Smooth muscle cell (in vitro differentiated cells): ENCODE data around the gene SLC44A2. TPM values are rescaled to one million over a fixed set of nuclear protein-coding genes. Genes with fewer than 3 reads are reported as not detected.

Source experiments
- DNase-seq: peaks from one replicate; lab custom pipeline; 2025; ENCODE audit not compliant: unreplicated experiment; lab: John Stamatoyannopoulos, UW
- H2AFZ ChIP-seq: fragments of 200-600 bp; sonication (generic); 2 replicates; pipeline ENCODE4 v1.6.0; 2016; ENCODE audit warnings: antibody characterized with exemption, low read depth, mild to moderate bottlenecking
- H3F3A ChIP-seq: fragments of 200-600 bp; sonication (generic); 2 replicates; pipeline ENCODE4 v1.6.0; 2017; ENCODE audit warnings: antibody characterized with exemption, low read depth
- H3K27ac ChIP-seq: fragments of 200-600 bp; sonication (generic); 2 replicates; pipeline ENCODE4 v1.5.1; 2016; ENCODE audit warnings: low read depth, mild to moderate bottlenecking
- H3K27me3 ChIP-seq: fragments of 200-600 bp; sonication (generic); 2 replicates; pipeline ENCODE4 v1.6.1; 2016; ENCODE audit warnings: low read depth, mild to moderate bottlenecking
- H3K36me3 ChIP-seq: fragments of 200-600 bp; sonication (generic); 2 replicates; pipeline ENCODE4 v1.5.1; 2016; ENCODE audit warnings: low read depth
- H3K4me1 ChIP-seq: fragments of 200-600 bp; sonication (generic); 2 replicates; pipeline ENCODE4 v1.5.1; 2016; ENCODE audit warnings: low read depth
- H3K4me2 ChIP-seq: fragments of 200-600 bp; sonication (generic); 2 replicates; pipeline ENCODE4 v1.6.0; 2016; ENCODE audit warnings: mild to moderate bottlenecking
- H3K4me3 ChIP-seq: fragments of 200-600 bp; sonication (generic); 2 replicates; pipeline ENCODE4 v1.5.1; 2016; ENCODE audit warnings: mild to moderate bottlenecking
- H3K79me2 ChIP-seq: fragments of 200-600 bp; sonication (generic); 2 replicates; pipeline ENCODE4 v1.6.0; 2016; ENCODE audit warnings: low read depth, mild to moderate bottlenecking
- H3K9ac ChIP-seq: fragments of 200-600 bp; sonication (generic); 2 replicates; pipeline ENCODE4 v1.6.0; 2016; ENCODE audit warnings: low read depth
- H3K9me3 ChIP-seq: fragments of 200-600 bp; sonication (generic); replicated peaks from 2 replicates; pipeline ENCODE4 v1.5.1; 2016; ENCODE audit warnings: low read depth
- H4K20me1 ChIP-seq: fragments of 200-600 bp; sonication (generic); 2 replicates; pipeline ENCODE4 v1.6.0; 2016; ENCODE audit warnings: low read depth
- CTCF ChIP-seq: fragments of 200-600 bp; sonication (generic); IDR thresholded peaks from 2 replicates; pipeline ENCODE4 v1.5.1; 2017; ENCODE audit warnings: borderline replicate concordance, mild to moderate bottlenecking, antibody characterized with exemption; ENCODE audit not compliant: insufficient read depth, poor library complexity, severe bottlenecking
- WGBS: methylation state at CpG from one replicate; pipeline ENCODE4 v1.1.7; 2016; ENCODE audit warnings: low lambda C conversion rate; 5-methylcytosine and 5-hydroxymethylcytosine counted together
- polyA plus RNA-seq: library from polyadenylated mRNA; unstranded; fragments of >200 nt; fragmentation: Nextera tagmentation; extraction: Ambion mirVana; gene quantifications from 2 replicates; pipeline ENCODE4 v1.2.1, GENCODE V29; 2016
- total RNA-seq: library from RNA; depleted of rRNA; stranded (reverse); fragments of >200 nt; gene quantifications from 2 replicates; pipeline ENCODE4 v1.2.3, GENCODE V29; 2014

Gene SLC44A2
- total and polyA plus RNA-seq, 2 experiments from 2014 or later = 79.5 to 123 TPM

- no peaks in the 10 kb centered on the region for H3K9me3 ChIP-seq
- H3K4me3 ChIP-seq = peak overlapping the region; percentile 99
- no peak for TF ChIP-seq CTCF
- peak overlapping the region; percentile 99 for H3K27ac ChIP-seq
- peak overlapping the region; percentile 99 for H3K9ac ChIP-seq
- DNase-seq = peak; percentile 73
- peaks cover 52% of the 10 kb centered on the region for H4K20me1 ChIP-seq
- under 1% methylated on average over 70 of the region's 73 CpGs for WGBS
- peaks cover 56% of the 10 kb centered on the region for H3K79me2 ChIP-seq
- H3F3A ChIP-seq = peaks cover 10% of the 10 kb centered on the region
- no peak overlapping the region for H2AFZ ChIP-seq
- H3K4me2 ChIP-seq = peak overlapping the region; percentile 82
- no peaks in the 10 kb centered on the region for H3K27me3 ChIP-seq
- H3K36me3 ChIP-seq = no peaks in the 10 kb centered on the region
- H3K4me1 ChIP-seq = peaks cover 24% of the 10 kb centered on the region
Measured at GRCh38 chr19:10654610-10655456, 29.5 kb downstream of the SLC44A2 start.

- Histone ChIP-seq H3K4me3 (peak overlapping the region; percentile 99), H3K79me2 (peaks cover 64% of the 10 kb centered on the region), H3K9me3 (no peaks in the 10 kb centered on the region), H3K4me2 (peak overlapping the region; percentile 82), H3K27ac (peak overlapping the region; percentile 82), H4K20me1 (peaks cover 60% of the 10 kb centered on the region), H2AFZ (no peak overlapping the region), H3F3A (peaks cover 10% of the 10 kb centered on the region), H3K9ac (peak overlapping the region; percentile 99), H3K36me3 (no peaks in the 10 kb centered on the region), H3K4me1 (peaks cover 24% of the 10 kb centered on the region), H3K27me3 (no peaks in the 10 kb centered on the region)
- TF ChIP-seq CTCF = no peak
- peak; percentile 2 for DNase-seq
- 1% methylated on average over 16 of the region's 16 CpGs for WGBS
Measured at GRCh38 chr19:10655457-10656312, 30.3 kb downstream of the SLC44A2 start.

GRCh38 chr19:10660346-10660745, 35.0 kb downstream of the SLC44A2 start:
- no peak for DNase-seq
- Histone ChIP-seq H3F3A (peaks cover 10% of the 10 kb centered on the region), H3K4me1 (peaks cover 20% of the 10 kb centered on the region), H3K9ac (no peak overlapping the region), H3K4me3 (no peak overlapping the region), H4K20me1 (peaks cover 100% of the 10 kb centered on the region), H3K4me2 (no peak overlapping the region), H3K9me3 (no peaks in the 10 kb centered on the region), H2AFZ (no peak overlapping the region), H3K27ac (no peak overlapping the region), H3K27me3 (no peaks in the 10 kb centered on the region), H3K36me3 (no peaks in the 10 kb centered on the region), H3K79me2 (peaks cover 100% of the 10 kb centered on the region)
- WGBS = 81% methylated on average over 5 of the region's 5 CpGs
- TF ChIP-seq CTCF = no peak
